ENCODE data around the gene AIFM1.

AIFM1 gene

DNA sequence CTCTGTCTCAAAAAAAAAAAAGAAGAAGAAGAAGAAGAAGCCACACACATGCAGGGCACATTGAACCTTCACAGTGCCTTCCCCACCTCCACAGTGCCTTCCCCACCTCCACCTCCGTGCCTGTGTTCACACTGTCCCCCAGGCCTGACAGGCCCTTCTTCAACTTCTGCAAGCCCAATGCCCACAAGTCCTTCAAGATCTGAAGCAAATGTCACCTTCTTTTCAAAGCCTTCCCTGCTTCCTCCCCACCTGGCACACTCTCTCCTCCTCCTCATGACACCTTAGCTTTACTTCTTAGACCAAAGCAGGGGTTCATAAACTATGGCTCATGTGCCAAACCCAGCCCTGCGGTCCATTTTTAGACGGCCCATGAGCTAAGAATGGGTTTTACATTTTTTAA lies 75.3 kb downstream of the AIFM1 start:
- no peak for DNase-seq

DNA sequence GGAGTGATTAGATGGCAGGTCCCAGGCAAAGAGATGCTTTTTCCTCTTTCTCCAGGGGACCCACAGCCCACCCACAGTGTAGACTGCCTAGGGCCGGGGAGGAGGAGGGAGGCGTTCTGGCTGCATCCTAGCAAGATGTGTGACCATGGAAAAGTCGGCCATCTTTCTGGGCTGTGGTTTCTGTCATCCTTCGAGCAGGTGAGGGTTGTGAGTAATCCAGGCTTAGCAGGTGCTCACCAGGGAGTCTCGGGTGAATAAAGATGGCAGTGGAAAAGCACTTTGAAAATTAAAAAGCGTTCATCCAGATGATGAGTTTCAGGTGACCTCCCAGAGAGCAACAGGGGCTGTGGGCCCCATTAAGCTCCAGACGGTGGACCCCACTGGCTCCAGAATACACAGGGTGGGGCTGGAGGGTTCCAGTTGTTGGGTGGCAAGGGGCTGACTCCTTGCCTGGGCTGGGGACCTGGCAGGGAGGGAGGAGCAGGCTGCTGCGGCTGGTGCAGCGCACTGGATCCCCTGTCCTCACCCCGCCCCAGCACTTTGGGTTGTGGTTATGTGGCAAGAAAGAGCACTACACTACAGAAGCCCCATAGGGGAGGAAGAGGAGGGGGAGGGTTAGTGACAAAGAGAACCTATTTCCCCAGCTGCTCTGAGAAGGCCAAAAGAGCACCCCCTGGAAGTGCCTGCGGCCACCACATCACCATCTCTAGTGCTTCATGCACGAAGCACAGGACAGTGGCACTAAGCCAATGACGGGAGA lies 79.0 kb downstream of the AIFM1 start:
- no peak for DNase-seq

DNA sequence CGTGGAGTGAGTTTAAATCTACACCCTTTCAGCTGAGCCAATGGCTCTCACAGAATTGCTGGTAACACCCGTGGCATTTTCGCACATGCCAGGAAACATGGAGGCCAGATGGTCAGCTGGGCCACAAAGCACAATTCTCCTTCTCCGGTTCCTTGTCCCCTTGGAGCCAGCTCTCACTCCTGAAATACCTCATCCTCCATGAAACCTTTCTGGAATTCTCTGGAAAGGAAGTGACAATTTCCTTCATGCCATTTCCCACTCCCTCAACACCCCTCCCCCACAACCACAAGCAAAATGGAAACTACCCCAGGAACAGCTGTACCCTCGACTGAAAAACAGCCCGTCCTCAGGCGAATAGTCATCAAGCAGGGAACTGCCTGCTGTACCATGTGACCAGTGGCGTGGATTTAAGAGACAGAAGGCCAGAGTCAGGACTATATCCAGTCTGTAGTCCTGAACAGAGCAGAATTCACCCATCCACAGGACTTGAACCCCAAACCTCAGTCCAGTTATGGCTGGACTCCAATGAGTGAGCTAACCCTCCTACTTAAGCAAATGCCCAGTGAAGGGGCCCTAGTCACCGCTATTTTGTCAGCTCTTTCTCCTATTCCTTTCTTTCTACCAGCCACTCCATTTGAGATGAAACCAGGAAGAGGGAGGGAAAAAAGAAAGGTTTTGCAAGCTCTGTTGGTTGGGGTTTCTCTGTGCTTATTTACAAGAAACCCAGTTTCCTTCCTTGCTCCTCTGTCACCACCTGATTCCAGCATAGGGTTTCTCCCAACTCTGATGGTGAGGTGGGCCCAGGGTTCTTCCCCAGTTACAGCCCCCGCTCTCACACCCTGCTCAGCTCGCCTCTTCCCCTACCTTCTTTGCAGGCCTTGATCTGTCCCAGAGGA lies 79.8 kb downstream of the AIFM1 start:
- peak; percentile 57 for DNase-seq

GRCh38 chrX:130084631-130085237 lies 80.9 kb downstream of the AIFM1 start:
- no peak for DNase-seq

DNA sequence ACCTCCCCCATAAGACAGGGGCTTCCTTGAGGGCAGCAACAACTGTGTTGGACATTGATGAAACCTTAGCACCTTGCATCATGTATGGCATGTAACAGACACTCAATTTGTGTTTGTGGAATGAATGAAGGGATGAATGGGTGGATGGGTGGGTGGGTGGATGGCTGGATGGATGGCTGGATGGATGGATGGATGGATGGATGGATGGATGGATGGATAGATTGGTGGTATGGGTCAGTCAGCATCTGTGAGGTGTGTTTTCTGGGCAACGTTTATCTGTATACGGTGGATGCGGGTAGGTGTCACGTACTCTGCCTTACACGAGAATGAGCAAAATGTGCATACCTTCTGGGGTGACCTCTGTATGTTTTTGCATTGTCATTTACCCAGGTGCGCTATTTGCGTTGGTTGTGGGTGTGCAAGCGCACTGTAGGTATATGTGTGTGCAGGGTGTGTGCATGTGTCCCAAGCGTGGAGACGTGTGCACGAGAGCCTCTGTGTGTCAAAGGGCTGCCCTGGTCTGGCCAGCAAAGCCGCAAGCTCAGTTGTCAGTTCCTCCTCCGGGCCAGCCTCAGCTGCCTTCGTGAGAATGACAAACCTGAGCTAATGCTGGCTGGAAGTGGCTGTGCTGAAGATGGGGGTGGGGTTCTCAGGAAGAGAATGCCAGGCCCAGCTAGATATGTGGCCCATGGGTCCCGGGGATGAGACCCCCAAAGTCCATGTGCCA lies 81.8 kb downstream of the AIFM1 start:
- no peak for DNase-seq

GRCh38 chrX:130083107-130083490 lies 82.5 kb downstream of the AIFM1 start:
- no peak for DNase-seq

DNA sequence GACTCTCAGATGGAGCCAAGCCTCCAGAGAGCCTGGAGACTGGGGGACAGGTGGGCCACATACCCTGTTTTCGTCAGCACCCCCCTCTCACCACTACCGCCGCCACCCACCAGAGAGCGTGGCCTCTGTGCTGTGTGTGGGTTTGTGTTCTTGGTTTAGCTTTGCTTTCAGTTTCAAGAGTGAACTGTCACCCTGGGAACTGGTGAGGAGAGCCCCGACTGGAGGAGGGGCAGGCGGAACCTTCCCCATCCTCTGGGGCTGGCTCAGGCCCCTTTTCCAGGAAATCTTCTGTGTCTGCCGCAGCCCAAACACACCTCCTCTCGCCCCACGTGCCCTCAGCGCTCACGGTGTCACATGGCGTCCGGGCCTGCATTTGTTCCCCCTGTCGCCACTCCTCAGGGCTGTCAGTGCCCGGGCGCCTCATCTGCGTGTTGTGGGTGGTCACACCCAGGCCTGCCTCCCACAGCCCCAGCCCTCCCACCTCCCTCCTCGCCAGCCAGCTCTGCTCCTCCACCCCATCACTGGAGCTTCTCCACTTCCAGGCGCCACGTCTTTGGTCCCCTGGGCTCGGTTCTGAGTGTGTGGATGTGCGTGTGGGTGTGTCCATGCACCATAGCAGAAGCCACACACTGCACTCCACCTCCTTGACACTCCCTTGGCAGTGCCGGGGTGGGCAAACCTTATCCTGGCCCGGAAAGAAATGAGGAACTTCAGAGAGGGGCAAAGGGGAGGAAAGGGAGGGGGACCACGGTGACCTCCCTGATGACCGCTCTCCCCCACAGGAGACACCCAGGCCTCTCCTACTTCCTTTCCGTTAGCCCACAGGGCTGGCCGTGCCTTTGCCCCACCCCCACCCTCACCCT lies 83.2 kb downstream of the AIFM1 start:
- peak; percentile 7 for DNase-seq

DNA sequence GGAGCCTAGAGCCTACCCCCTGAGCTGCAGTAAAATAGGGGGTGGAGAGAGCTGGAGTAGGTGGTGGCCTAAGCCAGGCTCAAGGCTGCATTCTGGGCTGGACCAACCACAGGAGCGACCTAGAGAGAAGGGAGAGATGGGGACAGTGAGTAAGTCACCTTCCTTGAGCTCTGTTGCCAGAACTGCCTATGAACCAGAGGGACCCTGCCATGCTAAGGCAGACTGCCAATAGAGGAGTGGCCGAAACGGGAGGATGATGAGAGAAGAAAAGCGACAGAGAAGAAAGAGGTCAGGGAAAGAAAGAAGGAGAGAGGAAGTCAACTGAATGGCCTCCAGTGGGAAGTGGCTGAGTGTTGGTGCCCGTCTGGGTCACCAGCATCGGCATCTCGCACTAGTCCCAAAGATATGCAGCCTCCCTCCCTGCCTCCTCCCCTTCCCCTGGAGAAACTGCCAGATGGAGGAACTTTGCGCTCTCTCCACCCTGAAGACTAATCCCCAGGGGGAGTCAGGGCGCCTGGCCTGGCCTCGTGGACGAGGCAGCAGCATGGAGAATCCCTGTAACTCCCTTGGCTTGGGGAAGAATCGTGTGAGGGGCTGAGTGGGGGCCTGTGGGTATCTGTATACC lies 84.1 kb downstream of the AIFM1 start:
- no peak for DNase-seq

GRCh38 chrX:130080791-130081367 lies 84.8 kb downstream of the AIFM1 start:
- DNase-seq = no peak

DNA sequence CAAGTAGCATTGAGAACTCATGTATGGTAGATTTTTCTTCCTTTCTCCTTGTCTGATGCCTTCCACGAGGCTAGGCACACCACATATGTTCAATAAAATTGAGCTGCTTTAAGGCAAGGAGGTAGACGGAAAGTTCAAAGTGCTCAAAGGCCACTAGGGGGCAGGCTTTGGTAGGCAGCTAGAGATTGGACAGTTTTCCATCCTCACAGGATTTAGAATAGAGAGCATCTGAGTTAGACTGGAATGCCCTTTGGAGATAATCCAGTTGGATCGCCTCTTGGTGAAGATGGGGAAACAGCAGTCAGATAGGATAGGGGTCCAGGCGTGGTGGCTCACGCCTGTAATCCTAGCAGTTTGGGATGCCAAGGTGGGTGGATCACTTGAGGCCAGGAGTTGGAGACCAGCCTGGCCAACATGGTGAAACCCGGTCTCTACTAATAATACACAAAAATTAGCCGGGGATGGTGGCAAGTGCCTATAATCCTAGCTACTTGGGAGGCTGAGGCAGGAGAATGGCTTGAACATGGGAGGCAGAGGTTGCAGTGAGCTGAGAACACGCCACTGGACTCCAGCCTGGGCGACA lies 85.7 kb downstream of the AIFM1 start:
- peak; percentile 67 for DNase-seq

Measured in fibroblast of skin of right biceps (primary cell).